GM18508 (cell line): Measurements from ENCODE around the gene AOPEP.

Experiments used
- ATAC-seq: cut with Tn5 transposase; IDR thresholded peaks from one replicate; pipeline ENCODE4 v1.9.1; 2021; ENCODE audit warnings: moderate number of reproducible peaks; ENCODE audit not compliant: insufficient read depth, unreplicated experiment

The AOPEP gene

GRCh38 chr9:95081998-95082397 lies 355.5 kb downstream of the AOPEP start:
- ATAC-seq, result no peak

- no peak for ATAC-seq
Measured at GRCh38 chr9:95082401-95083084, 356.0 kb downstream of the AOPEP start.

- no peak for ATAC-seq
Measured at GRCh38 chr9:95083086-95083768, 356.7 kb downstream of the AOPEP start.

GRCh38 chr9:95084254-95084934 lies 357.9 kb downstream of the AOPEP start:
- no peak for ATAC-seq

- ATAC-seq, result no peak
Measured at GRCh38 chr9:95085036-95085770, 358.7 kb downstream of the AOPEP start.

- no peak for ATAC-seq
Measured at GRCh38 chr9:95085861-95086563, 359.5 kb downstream of the AOPEP start.

GRCh38 chr9:95086564-95086955 lies 360.1 kb downstream of the AOPEP start:
- ATAC-seq, result no peak

GRCh38 chr9:95087659-95088242 lies 361.3 kb downstream of the AOPEP start:
- no peak for ATAC-seq

GRCh38 chr9:95088421-95089161 lies 362.1 kb downstream of the AOPEP start:
- ATAC-seq, result no peak

GRCh38 chr9:95089257-95090022 lies 362.9 kb downstream of the AOPEP start:
- ATAC-seq, result no peak

- no peak for ATAC-seq
Measured at GRCh38 chr9:95090023-95090791, 363.7 kb downstream of the AOPEP start.

- ATAC-seq, result no peak
Measured at GRCh38 chr9:95090871-95091577, 364.5 kb downstream of the AOPEP start.

GRCh38 chr9:95091601-95092261 lies 365.2 kb downstream of the AOPEP start:
- ATAC-seq, result no peak

- ATAC-seq, result no peak
Measured at GRCh38 chr9:95092262-95093072, 366.0 kb downstream of the AOPEP start.

- ATAC-seq, result no peak
Measured at GRCh38 chr9:95093586-95093985, 367.1 kb downstream of the AOPEP start.

GRCh38 chr9:95094002-95094401 lies 367.5 kb downstream of the AOPEP start:
- ATAC-seq, result no peak
